Hepatocyte (in vitro differentiated cells): Measurements from ENCODE around the gene PCYT1B. TPM values are rescaled to one million over a fixed set of nuclear protein-coding genes. Genes with fewer than 3 reads are reported as not detected.

Experiments
- DNase-seq: peaks from one replicate; pipeline ENCODE4 v3.0.0-alpha.2; 2016; ENCODE audit warnings: low spot score
- H2AFZ ChIP-seq: fragments of 200-600 bp; sonication (generic); 2 replicates; pipeline ENCODE4 v1.6.0; 2016; ENCODE audit warnings: antibody characterized with exemption, mild to moderate bottlenecking
- H3K27ac ChIP-seq: fragments of 200-600 bp; sonication (generic); 2 replicates; pipeline ENCODE4 v1.5.1; 2016; ENCODE audit warnings: mild to moderate bottlenecking
- H3K27me3 ChIP-seq: fragments of 200-600 bp; sonication (generic); 2 replicates; pipeline ENCODE4 v1.6.1; 2016
- H3K36me3 ChIP-seq: fragments of 200-600 bp; sonication (generic); replicated peaks from 2 replicates; pipeline ENCODE4 v1.5.1; 2016; ENCODE audit warnings: low read depth; ENCODE audit not compliant: insufficient read depth
- H3K4me1 ChIP-seq: fragments of 200-600 bp; sonication (generic); 2 replicates; pipeline ENCODE4 v1.5.1; 2016; ENCODE audit warnings: mild to moderate bottlenecking, moderate library complexity; ENCODE audit not compliant: insufficient read depth
- H3K4me2 ChIP-seq: fragments of 200-600 bp; sonication (generic); 2 replicates; pipeline ENCODE4 v1.6.0; 2016
- H3K4me3 ChIP-seq: fragments of 200-600 bp; sonication (generic); 2 replicates; pipeline ENCODE4 v1.5.1; 2016; ENCODE audit warnings: mild to moderate bottlenecking
- H3K79me2 ChIP-seq: fragments of 200-600 bp; sonication (generic); 2 replicates; pipeline ENCODE4 v1.6.0; 2017; ENCODE audit warnings: mild to moderate bottlenecking
- H3K9me2 ChIP-seq: fragments of 200-600 bp; sonication (generic); replicated peaks from 2 replicates; pipeline ENCODE4 v1.6.0; 2017; ENCODE audit warnings: mild to moderate bottlenecking; ENCODE audit not compliant: insufficient read depth
- H3K9me3 ChIP-seq: fragments of 200-600 bp; sonication (generic); 2 replicates; pipeline ENCODE4 v1.5.1; 2016; ENCODE audit warnings: low read depth, mild to moderate bottlenecking
- H4K20me1 ChIP-seq: fragments of 200-600 bp; sonication (generic); 2 replicates; pipeline ENCODE4 v1.6.0; 2016; ENCODE audit warnings: mild to moderate bottlenecking; ENCODE audit not compliant: insufficient read depth, poor library complexity, severe bottlenecking
- CTCF ChIP-seq: fragments of 200-600 bp; sonication (generic); IDR thresholded peaks from 2 replicates; pipeline ENCODE4 v1.5.1; 2016; ENCODE audit warnings: antibody characterized with exemption, mild to moderate bottlenecking; ENCODE audit not compliant: poor library complexity
- EZH2 ChIP-seq: fragments of 200-600 bp; sonication (generic); IDR thresholded peaks from 2 replicates; pipeline ENCODE4 v1.6.1; 2016; ENCODE audit warnings: antibody characterized with exemption, mild to moderate bottlenecking, borderline replicate concordance
- EZH2phosphoT487 ChIP-seq: fragments of 200-600 bp; sonication (generic); IDR thresholded peaks from one replicate; pipeline ENCODE4 v1.6.1; 2018; ENCODE audit warnings: antibody characterized with exemption, mild to moderate bottlenecking, low read depth, moderate library complexity; ENCODE audit not compliant: unreplicated experiment, severe bottlenecking
- WGBS: methylation state at CpG from one replicate; pipeline ENCODE4 v1.1.6; 2016; ENCODE audit warnings: low lambda C conversion rate; ENCODE audit errors: missing lambda C conversion rate; 5-methylcytosine and 5-hydroxymethylcytosine counted together
- polyA plus RNA-seq: library from polyadenylated mRNA; unstranded; fragments of >200 nt; fragmentation: Nextera tagmentation; extraction: Ambion mirVana; gene quantifications from 2 replicates; pipeline ENCODE4 v1.2.1, GENCODE V29; 2016
- total RNA-seq: library from RNA; depleted of rRNA; stranded (reverse); fragments of >200 nt; gene quantifications from 2 replicates; pipeline ENCODE4 v1.2.3, GENCODE V29; 2014

The PCYT1B gene
- 17.1 and 19.8 TPM in 2 replicates for total RNA-seq
- 5.8 and 7.8 TPM in 2 replicates for polyA plus RNA-seq

GRCh38 chrX:24647257-24648058, at the start of gene PCYT1B:
PCYT1B (minus strand) TSS chrX:24647347; CDS start chrX:24647105, 242 bp downstream.
- 9% methylated on average over 23 of the region's 24 CpGs for WGBS
- Histone ChIP-seq H3K9me3 (no peaks in the 10 kb centered on the region), H2AFZ (peak within 1 kb of the TSS; percentile 35), H3K4me3 (peak within 1 kb of the TSS; percentile 15), H3K4me2 (peak within 1 kb of the TSS; percentile 75), H3K36me3 (no peaks in the 10 kb centered on the region), H3K79me2 (peaks cover 4% of the 10 kb centered on the region), H3K27me3 (no peaks in the 10 kb centered on the region), H3K4me1 (peaks cover 4% of the 10 kb centered on the region), H3K27ac (peak within 1 kb of the TSS; percentile 89), H4K20me1 (no peaks in the 10 kb centered on the region), H3K9me2 (no peaks in the 10 kb centered on the region)
- no peak for TF ChIP-seq EZH2phosphoT487
- no peak for TF ChIP-seq EZH2
- no peak for TF ChIP-seq CTCF
- peak; percentile 86 for DNase-seq

GRCh38 chrX:24696294-24696693, 49.1 kb upstream of the PCYT1B start:
- H3K4me2 ChIP-seq, result no peak overlapping the region

GRCh38 chrX:24694825-24695224, 47.7 kb upstream of the PCYT1B start:
- Histone ChIP-seq H3K79me2 (peaks cover 54% of the 10 kb centered on the region), H3K36me3 (no peaks in the 10 kb centered on the region), H3K4me3 (peak overlapping the region; percentile 55), H3K4me2 (peak overlapping the region; percentile 82), H2AFZ (no peak overlapping the region), H3K4me1 (peaks cover 8% of the 10 kb centered on the region), H3K9me3 (no peaks in the 10 kb centered on the region), H3K27ac (no peak overlapping the region), H3K9me2 (no peaks in the 10 kb centered on the region), H4K20me1 (no peaks in the 10 kb centered on the region), H3K27me3 (no peaks in the 10 kb centered on the region)
- no peak for TF ChIP-seq CTCF
- 55% methylated on average over 6 of the region's 6 CpGs for WGBS
- no peak for DNase-seq

More at GRCh38 chrX:24696294-24696693, 49.1 kb upstream of the PCYT1B start:
- Histone ChIP-seq H3K9me2 (no peaks in the 10 kb centered on the region), H2AFZ (no peak overlapping the region), H3K36me3 (no peaks in the 10 kb centered on the region), H3K27ac (no peak overlapping the region), H4K20me1 (no peaks in the 10 kb centered on the region), H3K4me3 (no peak overlapping the region), H3K9me3 (no peaks in the 10 kb centered on the region), H3K79me2 (peaks cover 54% of the 10 kb centered on the region), H3K27me3 (no peaks in the 10 kb centered on the region), H3K4me1 (peaks cover 8% of the 10 kb centered on the region)
- no peak for DNase-seq
- 91% methylated on average over 6 of the region's 6 CpGs for WGBS
- no peak for TF ChIP-seq EZH2phosphoT487
- TF ChIP-seq CTCF, result no peak
